ENCODE results near the gene VAMP2. TPM values are rescaled to one million over a fixed set of nuclear protein-coding genes. Genes with fewer than 3 reads are reported as not detected.
A peak's percentile ranks its signal among the peaks of the same experiment; 100 is the strongest.

The VAMP2 gene, protein sequence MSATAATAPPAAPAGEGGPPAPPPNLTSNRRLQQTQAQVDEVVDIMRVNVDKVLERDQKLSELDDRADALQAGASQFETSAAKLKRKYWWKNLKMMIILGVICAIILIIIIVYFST
- total RNA-seq (2014; rRNA removed): 5.0 and 18.0 TPM in 2 replicates
- Bru-seq, nascent RNA: percentile 78 among the genes with signal in this experiment
- BruChase-seq, experiment 1, labeled RNA remaining after a 6-hour chase: percentile 87 among the genes with signal in this experiment
- percentile 90 among the genes with signal in this experiment for BruChase-seq, experiment 2, labeled RNA remaining after a 2-hour chase
- long read RNA-seq, transcript VAMP2-201 (5 exons, 2,153 nt): major isoform, 7 of 22 reads
- long read RNA-seq, partial matches to known transcripts: 5 of 22 reads
- long read RNA-seq, other reads (novel, unspliced or antisense): 6 of 22 reads

DNA sequence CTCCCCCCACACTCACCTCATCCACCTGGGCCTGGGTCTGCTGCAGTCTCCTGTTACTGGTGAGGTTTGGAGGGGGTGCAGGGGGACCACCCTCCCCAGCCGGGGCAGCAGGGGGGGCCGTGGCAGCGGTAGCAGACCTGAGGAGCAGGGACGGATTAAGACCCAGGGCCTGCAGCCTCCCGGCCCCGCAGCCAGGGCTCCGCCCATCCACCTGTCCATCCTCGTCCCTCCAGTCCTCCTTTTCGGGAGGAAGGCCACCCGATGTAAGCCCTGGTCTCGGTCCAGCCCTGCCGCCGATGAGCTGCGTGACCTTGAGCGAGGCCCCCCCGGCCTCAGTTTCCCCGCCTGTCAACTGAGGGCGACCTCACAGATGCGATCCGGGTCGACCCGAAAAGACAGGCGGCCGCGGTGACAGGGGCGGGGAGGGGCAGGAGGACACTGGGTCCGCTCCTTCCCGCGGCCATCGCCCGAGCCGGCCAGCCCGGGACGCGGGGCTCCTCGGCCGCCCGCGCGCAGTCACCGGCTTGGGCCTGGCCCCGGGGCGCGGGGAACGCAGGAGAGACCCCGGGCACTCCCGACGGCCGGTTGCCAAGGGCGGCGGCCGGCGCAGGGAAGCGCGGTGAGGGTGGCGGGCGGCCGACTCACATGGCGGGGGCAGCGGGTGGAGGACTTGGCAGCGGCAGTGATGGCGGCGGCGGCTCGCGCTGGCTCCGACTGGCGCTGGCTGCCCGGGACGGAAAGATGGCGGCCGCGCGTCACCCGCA lies at the start of gene VAMP2:
Gene VAMP2 (minus strand): TSS at position 716 of the 764 bp plus-strand sequence. CDS start 69 bp downstream, at position 647.
- ATAC-seq: peak; percentile 51
- Histone ChIP-seq H4K20me1 (ENCODE audit: low read length) (0 out of 2 replicates have a peak, but pooled peaks cover 2% of the 10 kb centered on the region), H3K79me2 (ENCODE audit: low read length) (peaks cover 19% of the 10 kb centered on the region), H2AFZ (ENCODE audit: low read length) (peak within 1 kb of the TSS; percentile 57), H3K36me3 (ENCODE audit: low read depth, low read length) (no peaks in the 10 kb centered on the region; the same call in 1 of the 2 replicates), H3K4me1 (ENCODE audit: insufficient read depth, low read length) (peaks cover 27% of the 10 kb centered on the region), H3F3A (ENCODE audit: low read length, unreplicated experiment) (no peaks in the 10 kb centered on the region), H3K27ac (ENCODE audit: low read length) (peak within 1 kb of the TSS; percentile 59), H3K9me2 (replicated peaks; ENCODE audit: low read length) (no peaks in the 10 kb centered on the region), H3K27me3 (ENCODE audit: low read length) (no peaks in the 10 kb centered on the region), H3K9ac (ENCODE audit: low read length) (peak within 1 kb of the TSS; percentile 97), H3K9me3 (ENCODE audit: low read length) (no peaks in the 10 kb centered on the region), H3K4me3 (ENCODE audit: low read length) (peak within 1 kb of the TSS; percentile 88), H3K4me2 (ENCODE audit: low read length) (peak within 1 kb of the TSS; percentile 96)
- TF ChIP-seq EZH2phosphoT487 (IDR thresholded peaks at IDR 0.05; ENCODE audit: borderline replicate concordance, low read length): no peak
- TF ChIP-seq EZH2 (IDR thresholded peaks at IDR 0.05; ENCODE audit: low read length, unreplicated experiment): no peak
- TF ChIP-seq, protein P1, sequence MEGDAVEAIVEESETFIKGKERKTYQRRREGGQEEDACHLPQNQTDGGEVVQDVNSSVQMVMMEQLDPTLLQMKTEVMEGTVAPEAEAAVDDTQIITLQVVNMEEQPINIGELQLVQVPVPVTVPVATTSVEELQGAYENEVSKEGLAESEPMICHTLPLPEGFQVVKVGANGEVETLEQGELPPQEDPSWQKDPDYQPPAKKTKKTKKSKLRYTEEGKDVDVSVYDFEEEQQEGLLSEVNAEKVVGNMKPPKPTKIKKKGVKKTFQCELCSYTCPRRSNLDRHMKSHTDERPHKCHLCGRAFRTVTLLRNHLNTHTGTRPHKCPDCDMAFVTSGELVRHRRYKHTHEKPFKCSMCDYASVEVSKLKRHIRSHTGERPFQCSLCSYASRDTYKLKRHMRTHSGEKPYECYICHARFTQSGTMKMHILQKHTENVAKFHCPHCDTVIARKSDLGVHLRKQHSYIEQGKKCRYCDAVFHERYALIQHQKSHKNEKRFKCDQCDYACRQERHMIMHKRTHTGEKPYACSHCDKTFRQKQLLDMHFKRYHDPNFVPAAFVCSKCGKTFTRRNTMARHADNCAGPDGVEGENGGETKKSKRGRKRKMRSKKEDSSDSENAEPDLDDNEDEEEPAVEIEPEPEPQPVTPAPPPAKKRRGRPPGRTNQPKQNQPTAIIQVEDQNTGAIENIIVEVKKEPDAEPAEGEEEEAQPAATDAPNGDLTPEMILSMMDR (conservative IDR thresholded peaks at IDR 0.05; ENCODE audit: low read depth, low read length): no peak
- DNase-seq: peak; percentile 60
- ChIA-PET CTCF (no interaction called here), POLR2A (ENCODE audit: unreplicated experiment) (no interaction called here)
- no TSS peak for BruUV-seq (replicated peaks)
- intact Hi-C loops (cut with micrococcal nuclease): no loop called here

DNA sequence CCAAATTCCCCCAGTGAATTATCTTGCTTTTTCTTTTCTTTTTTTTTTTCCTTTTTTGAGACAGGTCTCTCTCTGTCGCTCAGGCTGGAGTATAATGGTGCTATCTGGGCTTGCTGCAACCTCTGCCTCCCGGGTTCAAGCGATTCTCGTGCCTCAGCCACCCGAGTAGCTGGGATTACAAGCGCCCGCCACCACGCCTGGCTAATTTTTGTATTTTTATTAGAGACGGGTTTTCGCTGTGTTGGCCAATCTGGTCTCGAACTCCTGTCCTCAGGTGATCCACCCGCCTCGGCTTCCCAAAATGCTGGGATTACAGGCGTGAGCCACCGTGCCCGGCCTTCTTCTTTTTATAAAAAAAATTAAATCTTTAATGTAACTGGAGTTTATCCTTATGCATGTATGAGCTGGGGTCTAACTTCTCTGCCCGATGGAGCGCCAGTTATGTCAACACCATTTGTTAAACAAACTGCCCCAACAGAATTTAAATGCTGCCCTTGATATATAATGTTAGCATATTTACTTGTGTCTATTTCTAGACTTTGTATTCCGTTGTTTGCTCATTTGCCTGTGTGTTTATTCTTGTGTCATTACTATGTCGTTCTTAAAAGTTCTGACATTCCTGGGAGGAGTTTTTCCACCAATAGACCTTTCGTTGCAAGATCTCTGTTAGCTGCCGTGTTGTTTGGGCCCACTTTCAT lies 48.2 kb upstream of the VAMP2 start:
- peak overlapping the region; percentile 85 for H2AFZ ChIP-seq (ENCODE audit: low read length)
- H4K20me1 ChIP-seq (ENCODE audit: low read length): peaks cover 16% of the 10 kb centered on the region
- intact Hi-C loops (cut with micrococcal nuclease): no loop called here
- H3K9me3 ChIP-seq (ENCODE audit: low read length): no peaks in the 10 kb centered on the region
- H3K4me1 ChIP-seq (ENCODE audit: insufficient read depth, low read length): peaks cover 13% of the 10 kb centered on the region
- peak overlapping the region; percentile 88 for H3K4me3 ChIP-seq (ENCODE audit: low read length)
- TF ChIP-seq, protein P1 (conservative IDR thresholded peaks at IDR 0.05; ENCODE audit: low read depth, low read length): no peak
- TF ChIP-seq EZH2phosphoT487 (IDR thresholded peaks at IDR 0.05; ENCODE audit: borderline replicate concordance, low read length): no peak
- TF ChIP-seq EZH2 (IDR thresholded peaks at IDR 0.05; ENCODE audit: low read length, unreplicated experiment): no peak
- ChIA-PET CTCF (no interaction called here), POLR2A (ENCODE audit: unreplicated experiment) (interaction anchor here (0.6 kb wide), 3 partner anchors 8 to 627 kb away, joined by 3 to 15 read pairs (median 4); partner anchors contain the start of gene MPDU1)
- peak overlapping the region; percentile 87 for H3K27ac ChIP-seq (ENCODE audit: low read length)
- no peak for DNase-seq
- peak; percentile 19 for ATAC-seq
- H3K27me3 ChIP-seq (ENCODE audit: low read length): no peaks in the 10 kb centered on the region
- peak overlapping the region; percentile 93 for H3K4me2 ChIP-seq (ENCODE audit: low read length)
- no peaks in the 10 kb centered on the region for H3F3A ChIP-seq (ENCODE audit: low read length, unreplicated experiment)
- H3K36me3 ChIP-seq (ENCODE audit: low read depth, low read length): peaks cover 11% of the 10 kb centered on the region; the same call in 1 of the 2 replicates
- H3K9me2 ChIP-seq (replicated peaks; ENCODE audit: low read length): no peaks in the 10 kb centered on the region
- H3K9ac ChIP-seq (ENCODE audit: low read length): peak overlapping the region; percentile 92
- H3K79me2 ChIP-seq (ENCODE audit: low read length): peaks cover 35% of the 10 kb centered on the region
- no TSS peak for BruUV-seq (replicated peaks)

All from PC-3 (cell line).